Measurements from ENCODE around the gene PAPPA2.

- TF ChIP-seq CTCF (IDR thresholded peaks at IDR 0.05) (no peak), EZH2 (IDR thresholded peaks at IDR 0.05; ENCODE audit: borderline replicate concordance, insufficient read depth, low read depth, low read length, poor library complexity, severe bottlenecking) (no peak)
Measured at GRCh38 chr1:176552999-176553398, 90.0 kb downstream of the PAPPA2 start.

All from B cell (primary cell).